GM18498 (cell line): ENCODE results near the gene HLA-E.
A peak's percentile ranks its signal among the peaks of the same experiment; 100 is the strongest.
"Not testable (repeated sequence)": the region's sequence is repeated elsewhere in the genome, so short reads cannot be mapped to it uniquely, and the experiment has no call there.

ENCODE experiments used
- ATAC-seq: cut with Tn5 transposase; IDR thresholded peaks from one replicate; pipeline ENCODE4 v1.9.1; 2021; ENCODE audit warnings: mild to moderate bottlenecking, moderate library complexity; ENCODE audit not compliant: unreplicated experiment

HLA-E gene

DNA sequence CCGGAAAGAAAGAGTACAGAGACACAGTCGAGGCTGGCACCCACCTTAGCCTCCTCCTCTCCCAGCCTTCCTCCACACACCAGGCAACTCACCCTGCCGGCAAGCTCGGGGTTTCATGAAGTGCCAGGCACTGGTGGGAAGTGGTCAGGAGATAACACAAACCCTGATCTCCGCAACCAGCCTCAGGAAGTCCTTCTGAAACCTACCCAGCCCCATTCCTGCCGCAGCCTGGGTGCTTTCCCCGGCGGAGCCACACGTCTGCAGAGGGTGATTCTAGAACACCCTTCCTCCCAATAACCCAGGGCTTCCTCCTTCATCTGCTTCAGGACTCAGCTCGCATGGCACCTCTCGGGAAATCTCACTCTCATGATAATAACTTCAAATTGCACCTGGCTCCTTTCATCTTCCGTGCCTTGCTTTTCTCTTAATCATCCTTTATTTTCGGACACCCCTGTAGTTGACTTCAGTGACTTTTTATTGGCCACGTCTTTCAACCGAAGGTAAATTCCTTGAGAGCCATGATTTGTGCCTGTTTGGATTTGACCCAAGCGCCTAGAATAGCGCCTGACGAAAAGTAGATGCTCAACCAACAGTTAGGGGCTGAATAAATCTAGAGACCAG, 8.7 kb upstream of the HLA-E start:
- ATAC-seq, result no peak

GRCh38 chr6:30481211-30481964, 7.9 kb upstream of the HLA-E start:
- no peak for ATAC-seq

DNA sequence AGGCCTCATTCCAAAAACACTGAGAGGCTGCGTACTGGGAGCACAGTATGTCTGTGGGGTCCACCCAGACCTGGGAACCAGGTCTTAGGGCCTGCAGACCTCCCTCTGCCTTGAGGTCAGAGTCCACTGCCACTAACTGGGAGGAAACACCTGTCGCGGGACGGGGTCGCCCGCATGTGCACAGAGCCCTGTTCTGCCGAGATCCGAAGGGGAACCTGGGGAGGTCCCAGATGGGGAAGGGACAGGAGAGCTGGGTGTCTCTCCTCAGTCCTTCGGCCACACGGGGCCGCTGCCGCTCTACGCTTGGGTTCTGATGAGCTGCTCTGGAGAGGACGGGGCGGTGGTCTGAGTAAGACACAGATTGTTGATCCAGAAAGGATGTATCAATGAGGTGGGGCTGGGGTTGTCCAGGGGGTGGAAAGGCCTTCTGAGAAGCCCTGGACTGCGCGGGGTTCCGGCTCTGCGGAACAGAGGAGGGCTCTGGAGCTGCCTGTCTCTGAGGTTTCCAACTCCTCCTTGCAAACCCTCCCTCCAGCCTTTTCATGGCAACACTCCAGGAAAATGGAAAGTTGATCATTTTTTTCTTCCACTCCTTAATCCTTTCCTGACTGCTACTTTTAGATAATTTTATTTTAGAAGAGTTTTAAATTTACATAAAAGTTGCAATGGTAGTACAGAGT, 7.2 kb upstream of the HLA-E start:
- peak; percentile 63 for ATAC-seq

DNA sequence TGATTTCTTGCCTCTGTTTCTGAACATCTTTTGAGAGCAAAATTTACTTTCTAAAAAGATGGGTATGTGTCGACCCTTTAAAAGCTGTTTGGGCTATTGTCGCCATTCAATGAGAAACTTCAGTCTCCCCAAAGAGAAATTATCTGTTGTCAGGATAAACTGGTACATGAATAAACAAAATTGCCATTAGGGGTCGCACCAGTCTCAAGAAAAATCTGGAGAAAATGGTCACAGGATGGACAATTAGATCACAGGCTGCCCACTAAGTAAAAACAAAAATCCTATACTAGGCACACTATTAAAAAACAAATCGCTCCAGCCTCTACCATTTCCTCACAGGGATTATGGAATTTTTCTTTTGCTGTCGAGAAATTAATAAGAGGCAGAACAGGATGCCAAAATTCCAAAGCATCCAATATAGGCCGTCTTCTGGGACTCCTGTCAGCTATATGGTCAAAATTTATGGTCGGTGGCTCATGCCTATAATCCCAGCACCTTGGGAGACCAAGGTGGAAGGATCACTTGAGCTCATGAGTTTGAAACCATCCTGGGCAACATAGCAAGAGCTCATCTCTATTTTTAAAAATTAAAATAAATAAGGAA, 5.5 kb upstream of the HLA-E start:
- no peak for ATAC-seq

GRCh38 chr6:30485236-30485635, 4.1 kb upstream of the HLA-E start:
- no peak for ATAC-seq

GRCh38 chr6:30487926-30488325, 1.4 kb upstream of the HLA-E start:
- ATAC-seq, result no peak

DNA sequence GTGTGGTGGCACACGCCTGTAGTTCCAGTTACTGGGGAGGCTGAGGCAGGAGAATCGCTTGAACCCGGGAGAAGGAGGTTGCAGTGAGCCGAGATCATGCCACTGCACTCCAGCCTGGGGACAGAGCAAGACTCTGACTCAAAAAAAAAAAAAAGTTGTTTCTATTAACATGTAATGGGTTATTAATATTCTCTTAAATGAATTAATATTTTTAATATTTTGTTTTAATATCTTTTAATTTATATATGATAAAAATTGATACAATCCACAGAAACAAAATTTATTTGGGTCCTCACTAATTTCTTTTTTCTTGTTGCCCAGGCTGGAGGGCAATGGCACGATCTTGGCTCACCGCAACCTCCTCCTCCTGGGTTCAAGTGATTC, 620 bp upstream of the HLA-E start:
- not testable (repeated sequence) for ATAC-seq

DNA sequence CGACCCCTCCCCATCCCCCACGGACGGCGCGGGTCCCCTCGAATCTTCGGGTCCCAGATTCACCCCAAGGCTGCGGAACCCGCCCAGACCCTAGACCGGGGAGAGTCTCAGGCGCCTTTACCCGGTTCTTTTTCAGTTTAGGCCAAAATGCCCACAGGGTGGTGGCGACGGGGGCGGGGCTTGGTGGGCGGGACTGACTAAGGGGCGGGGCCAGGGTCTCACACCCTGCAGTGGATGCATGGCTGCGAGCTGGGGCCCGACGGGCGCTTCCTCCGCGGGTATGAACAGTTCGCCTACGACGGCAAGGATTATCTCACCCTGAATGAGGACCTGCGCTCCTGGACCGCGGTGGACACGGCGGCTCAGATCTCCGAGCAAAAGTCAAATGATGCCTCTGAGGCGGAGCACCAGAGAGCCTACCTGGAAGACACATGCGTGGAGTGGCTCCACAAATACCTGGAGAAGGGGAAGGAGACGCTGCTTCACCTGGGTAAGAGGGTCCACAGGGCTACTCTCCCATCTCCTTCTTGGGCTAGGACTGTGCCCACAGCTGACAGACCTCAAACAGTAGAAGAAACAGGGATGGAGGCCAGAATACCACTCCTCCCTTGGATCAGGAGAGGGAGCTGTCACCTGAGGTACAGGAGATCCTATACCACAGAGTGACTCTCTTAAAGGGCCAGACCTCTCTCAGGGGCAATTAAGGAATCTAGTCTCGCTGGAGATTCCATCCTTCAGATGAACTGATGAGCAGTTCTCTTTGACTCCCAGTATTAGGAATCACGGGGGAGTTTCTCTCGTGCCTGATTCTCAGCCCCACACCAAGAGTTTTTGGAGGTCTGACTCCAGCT, 942 bp downstream of the HLA-E start:
- peak; percentile 38 for ATAC-seq

GRCh38 chr6:30491291-30491953, 2.1 kb downstream of the HLA-E start:
- not testable (repeated sequence) for ATAC-seq

DNA sequence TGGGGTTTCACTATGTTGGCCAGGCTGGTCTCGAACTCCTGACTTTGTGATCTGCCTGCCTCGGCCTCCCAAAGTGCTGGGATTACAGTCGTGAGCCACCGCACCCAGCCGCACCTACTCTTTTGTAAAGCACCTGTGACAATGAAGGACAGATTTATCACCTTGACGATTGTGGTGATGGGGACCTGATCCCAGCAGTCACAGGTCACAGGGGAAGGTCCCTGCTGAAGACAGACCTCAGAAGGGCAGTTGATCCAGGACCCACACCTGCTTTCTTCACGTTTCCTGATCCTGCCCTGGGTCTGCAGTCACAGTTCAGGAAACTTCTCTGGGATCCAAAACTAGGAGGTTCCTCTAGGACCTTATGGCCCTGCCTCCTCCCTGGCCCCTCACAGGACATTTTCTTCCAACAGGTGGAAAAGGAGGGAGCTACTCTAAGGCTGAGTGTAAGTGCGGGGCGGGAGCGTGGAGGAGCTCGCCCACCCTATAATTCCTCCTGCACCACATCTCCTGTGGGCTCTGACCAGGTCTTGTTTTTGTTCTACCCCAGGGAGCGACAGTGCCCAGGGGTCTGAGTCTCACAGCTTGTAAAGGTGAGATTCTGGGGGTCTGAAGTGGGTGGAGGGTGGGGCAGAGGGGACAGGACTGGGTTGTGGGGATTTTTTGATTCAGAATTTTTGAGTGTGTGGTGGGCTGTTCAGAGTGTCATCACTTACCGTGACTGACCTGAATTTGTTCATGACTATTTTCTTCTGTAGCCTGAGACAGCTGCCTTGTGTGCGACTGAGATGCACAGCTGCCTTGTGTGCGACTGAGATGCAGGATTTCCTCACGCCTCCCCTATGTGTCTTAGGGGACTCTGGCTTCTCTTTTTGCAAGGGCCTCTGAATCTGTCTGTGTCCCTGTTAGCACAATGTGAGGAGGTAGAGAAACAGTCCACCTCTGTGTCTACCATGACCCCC, 3.0 kb downstream of the HLA-E start:
- ATAC-seq, result no peak

GRCh38 chr6:30493643-30494250, 4.4 kb downstream of the HLA-E start:
- no peak for ATAC-seq

DNA sequence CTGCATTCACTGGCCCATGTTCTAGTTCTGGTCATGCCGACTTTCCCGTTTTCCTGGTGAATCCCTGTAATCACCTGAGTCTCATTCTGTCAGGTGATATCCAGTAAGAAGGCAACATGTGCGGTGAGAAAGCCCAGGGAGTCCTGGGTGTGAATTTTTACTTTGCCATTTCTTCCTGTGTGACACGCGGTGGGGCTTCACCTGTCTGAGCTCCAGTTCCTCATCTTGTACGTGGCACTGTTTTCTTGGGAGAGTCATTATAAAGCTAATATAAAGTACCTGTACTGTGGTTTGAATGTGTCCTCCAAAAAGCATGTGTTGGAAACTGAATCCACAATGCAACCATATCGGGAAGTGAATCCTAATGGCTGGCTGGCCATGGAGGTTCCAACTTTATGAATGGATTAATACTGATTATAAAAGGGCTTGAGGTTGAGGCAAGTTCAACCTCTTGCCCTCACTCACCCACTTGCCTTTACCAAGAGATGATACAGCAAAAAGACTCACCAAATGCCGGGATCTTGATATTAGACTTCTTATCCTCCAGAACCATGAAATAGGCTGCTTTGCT, 5.1 kb downstream of the HLA-E start:
- no peak for ATAC-seq

DNA sequence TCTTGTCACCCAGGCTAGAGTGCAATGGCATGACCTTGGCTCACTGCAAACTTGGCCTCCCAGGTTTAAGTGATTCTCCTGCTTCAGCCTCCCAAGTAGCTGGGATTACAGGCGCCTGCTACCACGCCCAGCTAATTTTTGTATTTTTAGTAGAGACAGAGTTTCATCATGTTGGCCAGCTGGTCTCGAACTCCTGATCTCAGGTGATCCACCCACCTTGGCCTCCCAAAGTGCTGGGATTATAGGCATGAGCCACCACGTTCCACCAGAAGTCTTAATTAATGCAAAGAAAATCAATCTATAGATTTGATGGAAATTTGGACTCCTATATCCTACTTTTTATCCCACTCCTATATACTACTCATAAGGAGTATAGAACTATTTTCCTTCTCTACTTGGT, 5.8 kb downstream of the HLA-E start:
- ATAC-seq, result not testable (repeated sequence)

DNA sequence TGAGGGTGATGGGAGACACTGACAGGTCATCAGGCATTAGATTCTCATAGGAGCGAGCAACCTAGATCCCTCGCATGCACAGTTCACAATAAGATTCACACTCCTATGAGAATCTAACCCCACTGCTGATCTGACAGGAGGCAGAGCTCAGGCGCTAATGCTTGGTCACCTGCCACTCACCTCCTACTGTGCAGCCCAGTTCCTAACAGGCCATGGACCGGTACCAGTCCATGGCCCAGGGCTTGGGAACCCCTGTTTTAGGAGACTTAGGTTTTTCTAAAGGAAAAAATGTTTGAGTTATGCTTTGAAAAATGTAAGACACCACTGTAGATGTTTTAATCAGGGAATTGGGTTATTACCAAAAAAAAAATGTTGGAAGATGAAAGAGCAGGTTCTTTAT, 6.7 kb downstream of the HLA-E start:
- ATAC-seq, result no peak

DNA sequence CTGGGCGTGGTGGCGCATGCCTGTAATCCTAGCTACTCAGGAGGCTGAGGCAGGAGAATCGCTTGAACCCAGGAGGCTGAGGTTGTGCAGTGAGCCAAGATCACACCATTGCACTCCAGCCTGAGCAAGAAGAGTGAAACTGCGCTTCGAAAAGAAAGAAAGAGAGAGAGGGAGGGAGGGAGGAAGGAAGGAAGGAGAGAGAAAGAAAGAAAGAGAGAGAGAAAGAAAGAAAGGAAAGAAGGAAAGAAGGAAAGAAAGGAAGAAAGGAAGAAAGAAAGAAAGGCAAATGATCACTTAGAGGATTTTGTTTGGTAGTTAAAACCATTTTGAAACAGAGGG, 7.9 kb downstream of the HLA-E start:
- ATAC-seq, result not testable (repeated sequence)

GRCh38 chr6:30497714-30498113, 8.4 kb downstream of the HLA-E start:
- ATAC-seq, result no peak

- ATAC-seq, result not testable (repeated sequence)
Observed at GRCh38 chr6:30498705-30499104, 9.4 kb downstream of the HLA-E start.
